Suprapubic skin (tissue), 4 donors: Measurements from ENCODE around the gene ATF3.

Experiments used
- EP300 ChIP-seq: sonication (generic); formaldehyde crosslinking; IDR thresholded peaks from one replicate; pipeline ENCODE4 v1.6.1; 2017; ENCODE audit warnings: antibody characterized with exemption
- POLR2A ChIP-seq, 2 donors: fragments of 450-650 bp; IDR thresholded peaks; one replicate each; pipeline ENCODE4 v1.6.1; 2017; ENCODE audit warnings: antibody characterized with exemption in 2 of 2, mild to moderate bottlenecking in 2 of 2, moderate library complexity in 2 of 2
- POLR2AphosphoS5 ChIP-seq, 3 donors: sonication (generic); formaldehyde crosslinking; IDR thresholded peaks; one replicate each; pipeline ENCODE4 v1.6.1; 2017; ENCODE audit warnings: antibody characterized with exemption in 3 of 3
- TF ChIP-seq, protein P1 (sequence below), 2 donors: fragments of 200-600 bp in 1 of 2; fragments of 450-650 bp in 1 of 2; sonication (generic) in 1 of 2; IDR thresholded peaks; one replicate each; pipeline ENCODE4 v1.5.1; 2016 to 2019; ENCODE audit warnings: antibody characterized with exemption in 2 of 2, mild to moderate bottlenecking in 1 of 2, moderate library complexity in 1 of 2

DNA sequence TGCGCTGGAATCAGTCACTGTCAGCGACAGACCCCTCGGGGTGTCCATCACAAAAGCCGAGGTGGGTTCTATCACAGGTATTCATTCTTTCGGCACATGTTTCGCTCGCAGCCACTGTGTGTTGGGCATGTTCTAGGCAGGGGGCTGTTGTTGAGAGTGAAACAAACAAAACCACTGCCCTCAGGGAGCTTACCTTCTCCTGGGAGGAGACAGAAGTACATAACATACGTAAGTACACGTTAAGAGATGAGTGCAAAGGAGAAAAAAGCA, 6.6 kb downstream of the ATF3 start:
- TF ChIP-seq, protein P1, sequence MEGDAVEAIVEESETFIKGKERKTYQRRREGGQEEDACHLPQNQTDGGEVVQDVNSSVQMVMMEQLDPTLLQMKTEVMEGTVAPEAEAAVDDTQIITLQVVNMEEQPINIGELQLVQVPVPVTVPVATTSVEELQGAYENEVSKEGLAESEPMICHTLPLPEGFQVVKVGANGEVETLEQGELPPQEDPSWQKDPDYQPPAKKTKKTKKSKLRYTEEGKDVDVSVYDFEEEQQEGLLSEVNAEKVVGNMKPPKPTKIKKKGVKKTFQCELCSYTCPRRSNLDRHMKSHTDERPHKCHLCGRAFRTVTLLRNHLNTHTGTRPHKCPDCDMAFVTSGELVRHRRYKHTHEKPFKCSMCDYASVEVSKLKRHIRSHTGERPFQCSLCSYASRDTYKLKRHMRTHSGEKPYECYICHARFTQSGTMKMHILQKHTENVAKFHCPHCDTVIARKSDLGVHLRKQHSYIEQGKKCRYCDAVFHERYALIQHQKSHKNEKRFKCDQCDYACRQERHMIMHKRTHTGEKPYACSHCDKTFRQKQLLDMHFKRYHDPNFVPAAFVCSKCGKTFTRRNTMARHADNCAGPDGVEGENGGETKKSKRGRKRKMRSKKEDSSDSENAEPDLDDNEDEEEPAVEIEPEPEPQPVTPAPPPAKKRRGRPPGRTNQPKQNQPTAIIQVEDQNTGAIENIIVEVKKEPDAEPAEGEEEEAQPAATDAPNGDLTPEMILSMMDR (IDR thresholded peaks at IDR 0.05): no peak
- TF ChIP-seq POLR2A (IDR thresholded peaks at IDR 0.05) (no peak), POLR2AphosphoS5 (IDR thresholded peaks at IDR 0.05) (no peak), EP300 (no peak)
